ENCODE results near the gene AAGAB. TPM values are rescaled to one million over a fixed set of nuclear protein-coding genes. Genes with fewer than 3 reads are reported as not detected.
"Not testable (repeated sequence)": the region's sequence is repeated elsewhere in the genome, so short reads cannot be mapped to it uniquely, and the experiment has no call there.

The AAGAB gene
- total and polyA plus RNA-seq, 2 donors (not counting 1 experiment from before 2014, with no cell fraction given), result 55.8 to 62.5 TPM

- Histone ChIP-seq H4K20me1 (ENCODE audit: control insufficient read depth, extremely low read depth, insufficient read depth, low read length) (no peaks in the 10 kb centered on the region), H3K4me1 (ENCODE audit: control insufficient read depth, extremely low read depth, insufficient read depth, low read length) (peaks cover 13% of the 10 kb centered on the region), H3K27ac (ENCODE audit: insufficient read depth, low read length) (no peak overlapping the region), H3K4me2 (ENCODE audit: extremely low read depth, insufficient read depth, low read length) (no peak overlapping the region), H2AFZ (ENCODE audit: low read length) (no peak overlapping the region), H3K27me3 (ENCODE audit: control insufficient read depth, insufficient read depth, low read length) (no peaks in the 10 kb centered on the region), H3K4me3 (replicated peaks in 1 of 4; ENCODE audit: control extremely low read depth in 1 of 4, insufficient read depth in 1 of 4, low read depth in 3 of 4, low read length in 4 of 4) (no peak overlapping the region), H3K9ac (ENCODE audit: insufficient read depth, low read length) (no peak overlapping the region), H3K36me3 (ENCODE audit: control insufficient read depth, insufficient read depth, low read length) (peaks cover 28% of the 10 kb centered on the region), H3K79me2 (ENCODE audit: control insufficient read depth, insufficient read depth, low read length) (peaks cover 96% of the 10 kb centered on the region), H3K9me3 (ENCODE audit: control insufficient read depth, insufficient read depth, low read depth, low read length) (no peaks in the 10 kb centered on the region)
- TF ChIP-seq EZH2 (IDR thresholded peaks at IDR 0.05; ENCODE audit: low read length, missing control alignments), result no peak
- no peak for DNase-seq (ENCODE audit: low read depth in 2 of 2)
Measured at GRCh38 chr15:67156834-67157233, 97.6 kb downstream of the AAGAB start.

GRCh38 chr15:67156426-67156825, 98.0 kb downstream of the AAGAB start:
- no peaks in the 10 kb centered on the region for H3K9me3 ChIP-seq (ENCODE audit: control insufficient read depth, insufficient read depth, low read depth, low read length)
- H4K20me1 ChIP-seq (ENCODE audit: control insufficient read depth, extremely low read depth, insufficient read depth, low read length), result no peaks in the 10 kb centered on the region
- peaks cover 13% of the 10 kb centered on the region for H3K4me1 ChIP-seq (ENCODE audit: control insufficient read depth, extremely low read depth, insufficient read depth, low read length)
- peaks cover 28% of the 10 kb centered on the region for H3K36me3 ChIP-seq (ENCODE audit: control insufficient read depth, insufficient read depth, low read length)
- H3K79me2 ChIP-seq (ENCODE audit: control insufficient read depth, insufficient read depth, low read length), result peaks cover 96% of the 10 kb centered on the region
- no peak overlapping the region for H3K9ac ChIP-seq (ENCODE audit: insufficient read depth, low read length)
- no peak overlapping the region for H2AFZ ChIP-seq (ENCODE audit: low read length)
- H3K4me3 ChIP-seq (replicated peaks in 1 of 4; ENCODE audit: control extremely low read depth in 1 of 4, insufficient read depth in 1 of 4, low read depth in 3 of 4, low read length in 4 of 4), result no peak overlapping the region
- no peak overlapping the region for H3K4me2 ChIP-seq (ENCODE audit: extremely low read depth, insufficient read depth, low read length)
- H3K27me3 ChIP-seq (ENCODE audit: control insufficient read depth, insufficient read depth, low read length), result no peaks in the 10 kb centered on the region
- DNase-seq (ENCODE audit: low read depth in 2 of 2), result no peak
- H3K27ac ChIP-seq (ENCODE audit: insufficient read depth, low read length), result no peak overlapping the region
- TF ChIP-seq EZH2 (IDR thresholded peaks at IDR 0.05; ENCODE audit: low read length, missing control alignments), result no peak
- TF ChIP-seq CTCF (conservative IDR thresholded peaks at IDR 0.05 in 1 of 2, IDR thresholded peaks at IDR 0.05 in 1 of 2; ENCODE audit: low read depth in 1 of 2, low read length in 2 of 2), result no peak

DNA sequence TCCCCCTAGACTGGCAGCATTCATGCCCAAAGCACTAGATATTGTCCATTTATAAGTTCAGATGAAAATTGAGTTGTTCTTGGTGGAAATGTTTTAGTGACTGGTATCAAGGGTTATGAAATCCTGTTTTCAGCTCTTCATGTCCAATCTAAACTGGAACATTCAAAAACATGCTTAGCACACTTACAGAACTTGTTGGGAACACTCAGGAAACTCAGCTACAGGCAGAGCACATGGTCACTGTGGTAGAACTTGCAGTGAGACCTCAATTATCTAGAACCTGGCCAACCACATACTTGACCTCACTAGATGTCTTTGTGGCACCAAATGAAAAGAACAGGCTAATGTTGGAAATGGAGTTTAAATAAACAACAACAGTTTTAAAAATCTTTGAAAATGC, 100.2 kb downstream of the AAGAB start:
- peaks cover 29% of the 10 kb centered on the region for H3K36me3 ChIP-seq (ENCODE audit: control insufficient read depth, insufficient read depth, low read length)
- no peak overlapping the region for H3K4me3 ChIP-seq (replicated peaks in 1 of 4; ENCODE audit: control extremely low read depth in 1 of 4, insufficient read depth in 1 of 4, low read depth in 3 of 4, low read length in 4 of 4)
- no peak for DNase-seq (ENCODE audit: low read depth in 2 of 2)
- H3K27me3 ChIP-seq (ENCODE audit: control insufficient read depth, insufficient read depth, low read length), result no peaks in the 10 kb centered on the region
- H3K4me2 ChIP-seq (ENCODE audit: extremely low read depth, insufficient read depth, low read length), result no peak overlapping the region
- H3K9me3 ChIP-seq (ENCODE audit: control insufficient read depth, insufficient read depth, low read depth, low read length), result no peaks in the 10 kb centered on the region
- no peak overlapping the region for H2AFZ ChIP-seq (ENCODE audit: low read length)
- peak overlapping the region; percentile 15 for H3K27ac ChIP-seq (ENCODE audit: insufficient read depth, low read length)
- H3K79me2 ChIP-seq (ENCODE audit: control insufficient read depth, insufficient read depth, low read length), result peaks cover 86% of the 10 kb centered on the region
- H3K4me1 ChIP-seq (ENCODE audit: control insufficient read depth, extremely low read depth, insufficient read depth, low read length), result peaks cover 22% of the 10 kb centered on the region
- H4K20me1 ChIP-seq (ENCODE audit: control insufficient read depth, extremely low read depth, insufficient read depth, low read length), result no peaks in the 10 kb centered on the region
- TF ChIP-seq EZH2 (IDR thresholded peaks at IDR 0.05; ENCODE audit: low read length, missing control alignments), result no peak
- TF ChIP-seq CTCF (conservative IDR thresholded peaks at IDR 0.05 in 1 of 2, IDR thresholded peaks at IDR 0.05 in 1 of 2; ENCODE audit: low read depth in 1 of 2, low read length in 2 of 2), result no peak
- no peak overlapping the region for H3K9ac ChIP-seq (ENCODE audit: insufficient read depth, low read length)

GRCh38 chr15:67153044-67153443, 101.4 kb downstream of the AAGAB start:
- not testable (repeated sequence) for H3K4me3 ChIP-seq (replicated peaks in 1 of 4; ENCODE audit: control extremely low read depth in 1 of 4, insufficient read depth in 1 of 4, low read depth in 3 of 4, low read length in 4 of 4); H3K27ac ChIP-seq (ENCODE audit: insufficient read depth, low read length); H2AFZ ChIP-seq (ENCODE audit: low read length); H3K9ac ChIP-seq (ENCODE audit: insufficient read depth, low read length); H3K27me3 ChIP-seq (ENCODE audit: control insufficient read depth, insufficient read depth, low read length); H3K4me2 ChIP-seq (ENCODE audit: extremely low read depth, insufficient read depth, low read length); H4K20me1 ChIP-seq (ENCODE audit: control insufficient read depth, extremely low read depth, insufficient read depth, low read length); DNase-seq (ENCODE audit: low read depth in 2 of 2); H3K9me3 ChIP-seq (ENCODE audit: control insufficient read depth, insufficient read depth, low read depth, low read length)
- peaks cover 87% of the 10 kb centered on the region for H3K79me2 ChIP-seq (ENCODE audit: control insufficient read depth, insufficient read depth, low read length)
- peaks cover 34% of the 10 kb centered on the region for H3K4me1 ChIP-seq (ENCODE audit: control insufficient read depth, extremely low read depth, insufficient read depth, low read length)
- H3K36me3 ChIP-seq (ENCODE audit: control insufficient read depth, insufficient read depth, low read length), result peaks cover 28% of the 10 kb centered on the region

Measured in fibroblast of lung (primary cell).